Rectal smooth muscle tissue (tissue), 1 donor: Measurements from ENCODE around the gene ALG12.

Source experiments
- H3K27ac ChIP-seq: one replicate; pipeline ENCODE4 v1.7.0; 2013; ENCODE audit warnings: low read depth, low read length, inconsistent platforms
- H3K27me3 ChIP-seq: one replicate; pipeline ENCODE4 v1.7.0; 2013; ENCODE audit warnings: low read length; ENCODE audit not compliant: control insufficient read depth, insufficient read depth
- H3K36me3 ChIP-seq: one replicate; pipeline ENCODE4 v1.7.0; 2013; ENCODE audit warnings: low read length; ENCODE audit not compliant: control insufficient read depth, insufficient read depth
- H3K4me1 ChIP-seq: one replicate; pipeline ENCODE4 v1.7.0; 2013; ENCODE audit warnings: low read length; ENCODE audit not compliant: control insufficient read depth, insufficient read depth
- H3K4me3 ChIP-seq: one replicate; pipeline ENCODE4 v1.7.0; 2013; ENCODE audit warnings: low read length
- H3K9ac ChIP-seq: one replicate; pipeline ENCODE4 v1.7.0; 2013; ENCODE audit warnings: low read length

The ALG12 gene

GRCh38 chr22:49929211-49929979 lies 11.2 kb upstream of the ALG12 start:
- no peak overlapping the region for H3K9ac ChIP-seq
- H3K36me3 ChIP-seq = no peaks in the 10 kb centered on the region
- no peak overlapping the region for H3K27ac ChIP-seq
- H3K27me3 ChIP-seq = no peaks in the 10 kb centered on the region
- H3K4me1 ChIP-seq = no peaks in the 10 kb centered on the region
- no peak overlapping the region for H3K4me3 ChIP-seq

GRCh38 chr22:49928555-49929210 lies 10.4 kb upstream of the ALG12 start:
- Histone ChIP-seq H3K36me3 (no peaks in the 10 kb centered on the region), H3K4me3 (no peak overlapping the region), H3K27me3 (no peaks in the 10 kb centered on the region), H3K27ac (no peak overlapping the region), H3K4me1 (no peaks in the 10 kb centered on the region), H3K9ac (no peak overlapping the region)

- Histone ChIP-seq H3K4me3 (no peak overlapping the region), H3K9ac (no peak overlapping the region), H3K27me3 (no peaks in the 10 kb centered on the region), H3K36me3 (no peaks in the 10 kb centered on the region), H3K4me1 (no peaks in the 10 kb centered on the region), H3K27ac (no peak overlapping the region)
Measured at GRCh38 chr22:49928185-49928495, 9.9 kb upstream of the ALG12 start.

- Histone ChIP-seq H3K4me1 (no peaks in the 10 kb centered on the region), H3K27me3 (no peaks in the 10 kb centered on the region), H3K9ac (no peak overlapping the region)
Measured at GRCh38 chr22:49927483-49928184, 9.4 kb upstream of the ALG12 start.

GRCh38 chr22:49926916-49927315 lies 8.7 kb upstream of the ALG12 start:
- Histone ChIP-seq H3K27ac (no peak overlapping the region), H3K36me3 (no peaks in the 10 kb centered on the region), H3K9ac (no peak overlapping the region), H3K4me1 (no peaks in the 10 kb centered on the region), H3K27me3 (no peaks in the 10 kb centered on the region), H3K4me3 (no peak overlapping the region)

More at GRCh38 chr22:49927483-49928184, 9.4 kb upstream of the ALG12 start:
- no peak overlapping the region for H3K27ac ChIP-seq
- no peak overlapping the region for H3K4me3 ChIP-seq
- no peaks in the 10 kb centered on the region for H3K36me3 ChIP-seq

- peaks cover 2% of the 10 kb centered on the region for H3K36me3 ChIP-seq
- no peaks in the 10 kb centered on the region for H3K27me3 ChIP-seq
- H3K9ac ChIP-seq = no peak overlapping the region
- no peaks in the 10 kb centered on the region for H3K4me1 ChIP-seq
- no peak overlapping the region for H3K4me3 ChIP-seq
- no peak overlapping the region for H3K27ac ChIP-seq
Measured at GRCh38 chr22:49925525-49926128, 7.4 kb upstream of the ALG12 start.

GRCh38 chr22:49924113-49924833 lies 6.0 kb upstream of the ALG12 start:
- H3K27ac ChIP-seq = no peak overlapping the region
- H3K9ac ChIP-seq = no peak overlapping the region
- peaks cover 7% of the 10 kb centered on the region for H3K36me3 ChIP-seq
- H3K27me3 ChIP-seq = no peaks in the 10 kb centered on the region
- no peak overlapping the region for H3K4me3 ChIP-seq
- peaks cover under 1% of the 10 kb centered on the region for H3K4me1 ChIP-seq

GRCh38 chr22:49923445-49923844 lies 5.2 kb upstream of the ALG12 start:
- H3K4me3 ChIP-seq = no peak overlapping the region
- H3K27me3 ChIP-seq = no peaks in the 10 kb centered on the region
- H3K36me3 ChIP-seq = peaks cover 7% of the 10 kb centered on the region
- H3K4me1 ChIP-seq = peaks cover 5% of the 10 kb centered on the region
- peak overlapping the region; percentile 37 for H3K27ac ChIP-seq
- H3K9ac ChIP-seq = no peak overlapping the region

GRCh38 chr22:49922926-49923325 lies 4.7 kb upstream of the ALG12 start:
- Histone ChIP-seq H3K27me3 (no peaks in the 10 kb centered on the region), H3K4me1 (peaks cover 5% of the 10 kb centered on the region), H3K36me3 (peaks cover 7% of the 10 kb centered on the region), H3K4me3 (no peak overlapping the region), H3K9ac (no peak overlapping the region), H3K27ac (peak overlapping the region; percentile 37)

- no peak overlapping the region for H3K27ac ChIP-seq
- H3K4me1 ChIP-seq = peaks cover 5% of the 10 kb centered on the region
- H3K9ac ChIP-seq = no peak overlapping the region
- no peak overlapping the region for H3K4me3 ChIP-seq
- H3K36me3 ChIP-seq = peaks cover 7% of the 10 kb centered on the region
- no peaks in the 10 kb centered on the region for H3K27me3 ChIP-seq
Measured at GRCh38 chr22:49922484-49922883, 4.2 kb upstream of the ALG12 start.

GRCh38 chr22:49921508-49922278 lies 3.5 kb upstream of the ALG12 start:
- Histone ChIP-seq H3K27me3 (no peaks in the 10 kb centered on the region), H3K4me3 (no peak overlapping the region), H3K9ac (no peak overlapping the region), H3K4me1 (peaks cover 5% of the 10 kb centered on the region), H3K36me3 (peaks cover 7% of the 10 kb centered on the region), H3K27ac (no peak overlapping the region)
